GM19397 (cell line): ENCODE data around the gene NTM.
A peak's percentile ranks its signal among the peaks of the same experiment; 100 is the strongest.
"Not testable (repeated sequence)": the region's sequence is repeated elsewhere in the genome, so short reads cannot be mapped to it uniquely, and the experiment has no call there.

ENCODE experiments used
- ATAC-seq: cut with Tn5 transposase; IDR thresholded peaks from one replicate; pipeline ENCODE4 v1.9.1; 2021; ENCODE audit warnings: mild to moderate bottlenecking, moderate library complexity; ENCODE audit not compliant: unreplicated experiment

Gene NTM

GRCh38 chr11:132349811-132350733, 979.7 kb downstream of the NTM start:
- no peak for ATAC-seq

GRCh38 chr11:132351050-132351449, 980.6 kb downstream of the NTM start:
- no peak for ATAC-seq

- ATAC-seq: no peak
Observed at GRCh38 chr11:132352497-132352896, 982.1 kb downstream of the NTM start.

- no peak for ATAC-seq
Observed at GRCh38 chr11:132353255-132353654, 982.8 kb downstream of the NTM start.

GRCh38 chr11:132357811-132358572, 987.6 kb downstream of the NTM start:
- peak; percentile 62 for ATAC-seq

DNA sequence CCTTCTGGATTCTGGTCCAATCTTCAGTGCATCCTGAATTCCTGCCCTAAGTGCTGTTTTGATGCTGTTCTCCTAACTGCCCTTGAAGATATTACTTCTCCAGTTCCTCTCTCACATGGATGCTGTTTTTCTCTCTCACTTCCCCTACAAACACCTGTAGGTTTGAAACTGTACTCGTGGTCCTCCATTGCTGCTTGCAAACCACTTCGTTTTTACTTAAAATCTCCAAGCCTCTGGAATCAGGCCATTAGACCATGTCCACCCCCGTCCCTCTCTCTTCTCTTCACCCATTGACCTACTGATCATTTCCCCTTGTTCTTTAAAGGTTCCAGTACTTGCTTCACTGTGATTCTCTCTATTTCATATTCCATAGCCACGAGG, 988.1 kb downstream of the NTM start:
- peak; percentile 43 for ATAC-seq

DNA sequence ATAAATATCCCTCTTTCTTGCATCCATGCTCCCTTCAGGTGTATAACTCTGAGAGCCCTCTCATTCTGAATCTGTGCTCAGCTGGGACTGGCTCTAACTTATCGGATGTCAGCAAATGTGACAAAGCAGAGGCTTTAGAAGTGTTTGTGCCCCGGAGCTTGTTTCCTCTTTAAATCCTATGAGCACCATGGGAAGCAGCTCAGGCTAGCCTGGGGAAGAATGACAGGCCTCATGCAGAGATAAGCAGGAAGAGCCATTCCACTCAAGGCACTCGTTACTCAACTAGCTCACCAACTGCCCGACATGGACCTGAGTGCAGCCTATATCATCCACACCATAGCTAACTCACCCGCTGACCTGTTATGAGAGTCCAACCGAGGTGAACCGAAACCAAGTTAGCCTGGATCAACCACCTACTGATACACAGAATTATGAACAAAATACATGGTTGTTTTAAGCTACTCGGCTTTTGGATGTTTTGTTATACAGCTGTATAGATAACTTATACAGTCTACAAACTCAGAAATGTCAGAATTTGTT, 990.7 kb downstream of the NTM start:
- no peak for ATAC-seq

- no peak for ATAC-seq
Observed at GRCh38 chr11:132365650-132366049, 995.2 kb downstream of the NTM start.

DNA sequence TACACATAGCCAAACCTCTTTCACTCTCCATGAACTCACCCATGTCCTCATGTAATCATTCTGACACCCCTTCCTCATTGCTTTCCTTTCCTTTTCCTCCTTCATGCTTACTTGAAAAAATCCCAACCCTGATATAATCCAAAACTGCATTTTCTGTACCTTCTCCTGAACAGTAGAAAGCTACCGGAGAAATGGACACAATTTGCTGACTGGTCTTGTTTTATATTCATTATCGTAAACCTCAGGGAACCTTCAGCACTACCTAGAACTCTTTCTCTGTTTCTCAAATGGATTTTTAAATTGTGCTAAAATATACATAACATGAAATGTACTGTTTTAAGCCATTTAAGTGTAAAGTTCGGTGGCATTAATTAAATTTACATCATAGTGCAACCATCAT, 996.9 kb downstream of the NTM start:
- no peak for ATAC-seq

GRCh38 chr11:132370114-132370513, 999.7 kb downstream of the NTM start:
- not testable (repeated sequence) for ATAC-seq

- no peak for ATAC-seq
Observed at GRCh38 chr11:132373405-132374143, 1003.2 kb downstream of the NTM start.

GRCh38 chr11:132379540-132379939, 1009.1 kb downstream of the NTM start:
- ATAC-seq: no peak
